ENCODE data around the gene TBC1D1.

Gene TBC1D1

GRCh38 chr4:38166082-38166481, 275.2 kb downstream of the TBC1D1 start:
- Mint-ChIP-seq H3K27me3 (ENCODE audit: low read depth) (no peaks in the 10 kb centered on the region), H3K4me1 (ENCODE audit: low read depth) (peaks cover 15% of the 10 kb centered on the region), H3K36me3 (ENCODE audit: low read depth) (peaks cover 3% of the 10 kb centered on the region), H3K27ac (no peak overlapping the region), H3K4me3 (no peak overlapping the region), H3K9me3 (peaks cover 18% of the 10 kb centered on the region)

GRCh38 chr4:38166768-38167167, 275.9 kb downstream of the TBC1D1 start:
- Mint-ChIP-seq H3K27ac (no peak overlapping the region), H3K4me1 (ENCODE audit: low read depth) (peaks cover 13% of the 10 kb centered on the region), H3K36me3 (ENCODE audit: low read depth) (peaks cover 3% of the 10 kb centered on the region), H3K27me3 (ENCODE audit: low read depth) (no peaks in the 10 kb centered on the region), H3K4me3 (no peak overlapping the region), H3K9me3 (peaks cover 18% of the 10 kb centered on the region)

DNA sequence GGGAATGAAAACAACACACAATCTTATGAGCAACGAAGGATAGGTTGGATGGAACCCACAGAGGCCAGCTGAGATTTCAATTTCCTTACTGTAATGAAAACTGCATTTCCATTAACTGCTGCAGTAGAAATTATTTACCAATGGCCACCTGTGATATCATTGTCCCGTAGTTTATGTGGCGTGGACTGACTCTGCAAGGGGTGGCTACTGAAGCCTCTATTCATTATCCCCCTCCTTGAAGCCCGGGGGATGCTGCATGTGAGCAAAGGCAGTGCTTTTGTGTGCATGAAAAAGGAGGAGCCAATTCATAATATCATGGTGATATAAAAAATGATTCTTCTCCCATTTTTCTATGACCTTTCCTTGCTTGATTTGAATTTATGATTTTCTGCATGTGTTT, 277.1 kb downstream of the TBC1D1 start:
- Mint-ChIP-seq H3K36me3 (ENCODE audit: low read depth) (peaks cover 3% of the 10 kb centered on the region), H3K4me1 (ENCODE audit: low read depth) (peaks cover 11% of the 10 kb centered on the region), H3K27me3 (ENCODE audit: low read depth) (peaks cover 4% of the 10 kb centered on the region), H3K4me3 (no peak overlapping the region), H3K27ac (no peak overlapping the region), H3K9me3 (peaks cover 18% of the 10 kb centered on the region)

DNA sequence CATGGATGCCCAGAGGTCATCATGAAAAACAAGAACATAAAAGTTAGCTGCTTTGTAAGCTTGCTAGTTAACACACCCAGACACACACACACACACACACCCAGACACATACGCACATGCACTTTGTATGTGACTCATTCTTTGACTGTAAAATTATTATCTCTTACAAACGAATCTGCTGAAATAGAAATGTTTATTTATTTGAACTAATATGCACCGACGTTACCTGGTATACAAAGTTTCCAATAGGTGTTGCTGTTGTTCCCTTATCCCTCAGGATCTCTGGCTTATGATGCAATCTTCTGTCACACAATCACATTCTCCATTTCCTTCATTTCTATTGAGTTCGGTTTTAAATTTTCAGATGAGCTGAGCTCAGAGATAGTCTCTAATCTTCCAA, 278.6 kb downstream of the TBC1D1 start:
- Mint-ChIP-seq H3K27ac (no peak overlapping the region), H3K36me3 (ENCODE audit: low read depth) (peaks cover under 1% of the 10 kb centered on the region), H3K9me3 (peaks cover 12% of the 10 kb centered on the region), H3K4me3 (no peak overlapping the region), H3K4me1 (ENCODE audit: low read depth) (peaks cover 15% of the 10 kb centered on the region), H3K27me3 (ENCODE audit: low read depth) (peaks cover 9% of the 10 kb centered on the region)

DNA sequence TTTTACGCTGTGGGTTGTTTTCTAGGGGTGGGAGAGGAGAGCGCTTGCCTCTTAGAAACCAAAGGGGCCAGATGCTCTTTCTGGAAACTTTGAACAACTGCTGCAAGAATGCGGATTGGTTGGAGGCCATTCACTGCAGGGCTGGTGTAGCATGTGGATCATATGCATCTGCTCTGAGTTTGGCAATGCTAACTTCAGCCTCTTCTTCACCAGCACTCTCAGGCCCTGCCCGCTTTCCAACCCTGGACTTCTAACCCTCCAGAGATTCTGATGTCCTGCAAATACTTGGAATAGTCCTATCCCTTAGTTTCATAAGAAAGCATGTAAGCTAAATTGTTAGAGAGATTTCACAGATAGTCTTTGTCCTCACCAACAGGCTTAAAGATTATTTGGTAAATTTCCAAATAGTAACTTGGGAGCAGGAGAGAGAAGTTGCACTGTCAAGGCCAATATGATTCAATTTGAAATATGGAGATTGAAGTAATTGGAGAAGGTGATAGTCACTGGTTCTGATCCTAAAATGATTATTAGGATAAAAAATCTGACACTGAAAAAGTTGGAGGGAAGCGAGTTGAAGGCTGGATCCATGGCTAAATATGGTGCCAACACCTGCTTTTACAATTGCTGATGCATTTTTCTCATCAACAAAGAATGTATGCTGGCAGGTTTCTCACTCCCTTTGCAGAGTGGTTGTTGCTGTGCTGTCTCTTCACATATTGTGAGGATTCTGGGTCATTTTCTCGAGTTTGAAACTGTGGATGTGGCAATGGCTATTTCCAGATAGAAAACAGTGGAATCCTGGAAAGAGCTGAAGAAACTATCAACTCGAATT, 279.7 kb downstream of the TBC1D1 start:
- no peak overlapping the region for H3K27ac Mint-ChIP-seq
- no peak overlapping the region for H3K4me3 Mint-ChIP-seq
- peaks cover 9% of the 10 kb centered on the region for H3K27me3 Mint-ChIP-seq (ENCODE audit: low read depth)
- H3K4me1 Mint-ChIP-seq (ENCODE audit: low read depth): peaks cover 20% of the 10 kb centered on the region
- H3K9me3 Mint-ChIP-seq: peaks cover 7% of the 10 kb centered on the region
- H3K36me3 Mint-ChIP-seq (ENCODE audit: low read depth): no peaks in the 10 kb centered on the region

- H3K27me3 Mint-ChIP-seq (ENCODE audit: low read depth): peaks cover 9% of the 10 kb centered on the region
- peaks cover 18% of the 10 kb centered on the region for H3K4me1 Mint-ChIP-seq (ENCODE audit: low read depth)
- no peaks in the 10 kb centered on the region for H3K36me3 Mint-ChIP-seq (ENCODE audit: low read depth)
- H3K4me3 Mint-ChIP-seq: no peak overlapping the region
- H3K27ac Mint-ChIP-seq: no peak overlapping the region
- no peaks in the 10 kb centered on the region for H3K9me3 Mint-ChIP-seq
Observed at GRCh38 chr4:38172078-38172477, 281.2 kb downstream of the TBC1D1 start.

GRCh38 chr4:38173935-38174518, 283.1 kb downstream of the TBC1D1 start:
- Mint-ChIP-seq H3K27ac (no peak overlapping the region), H3K27me3 (ENCODE audit: low read depth) (peaks cover 14% of the 10 kb centered on the region), H3K9me3 (no peaks in the 10 kb centered on the region), H3K4me1 (ENCODE audit: low read depth) (peaks cover 34% of the 10 kb centered on the region), H3K4me3 (no peak overlapping the region), H3K36me3 (ENCODE audit: low read depth) (no peaks in the 10 kb centered on the region)

DNA sequence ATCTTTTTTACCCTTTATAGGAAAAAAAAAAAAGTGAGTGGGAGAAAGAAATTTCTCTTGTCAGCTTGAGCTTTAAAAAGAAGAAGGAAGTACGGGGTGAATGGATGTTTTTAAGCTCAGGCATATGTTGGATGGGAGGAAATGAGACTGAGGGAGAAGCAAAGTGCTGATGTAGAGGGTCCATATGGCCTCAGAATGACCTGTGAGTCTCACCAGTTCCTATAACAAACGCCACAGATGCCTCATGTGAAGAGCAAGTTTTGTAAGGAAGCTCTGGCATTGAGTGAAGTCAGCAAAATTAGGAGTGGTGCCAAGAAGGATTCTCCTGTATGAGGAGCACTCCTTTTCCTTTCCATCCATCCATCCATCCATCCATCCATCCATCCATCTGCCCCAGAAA, 283.9 kb downstream of the TBC1D1 start:
- Mint-ChIP-seq H3K9me3 (no peaks in the 10 kb centered on the region), H3K36me3 (ENCODE audit: low read depth) (no peaks in the 10 kb centered on the region), H3K4me1 (ENCODE audit: low read depth) (peaks cover 38% of the 10 kb centered on the region), H3K27me3 (ENCODE audit: low read depth) (peaks cover 16% of the 10 kb centered on the region), H3K27ac (no peak overlapping the region), H3K4me3 (no peak overlapping the region)

DNA sequence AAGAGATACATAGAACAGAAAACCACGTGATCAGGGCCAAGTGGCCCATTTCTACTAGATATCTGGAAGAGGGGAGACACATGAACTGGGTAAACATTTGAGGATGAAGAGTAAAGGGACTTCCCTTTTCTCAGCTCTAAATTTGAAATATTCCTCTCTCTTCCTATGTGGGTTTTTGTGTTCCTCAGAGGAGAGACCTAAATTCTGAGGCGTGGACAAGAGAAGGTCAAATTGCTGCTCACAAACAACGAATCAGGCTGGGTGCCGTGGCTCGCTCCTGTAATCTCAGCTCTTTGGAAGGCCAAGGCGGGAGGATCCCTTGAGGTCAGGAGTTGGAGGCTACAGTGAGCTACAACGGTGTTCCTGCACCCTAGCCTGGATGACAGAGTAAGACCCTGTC, 285.3 kb downstream of the TBC1D1 start:
- H3K4me3 Mint-ChIP-seq: peak overlapping the region; percentile 1
- H3K27ac Mint-ChIP-seq: no peak overlapping the region
- no peaks in the 10 kb centered on the region for H3K36me3 Mint-ChIP-seq (ENCODE audit: low read depth)
- no peaks in the 10 kb centered on the region for H3K9me3 Mint-ChIP-seq
- H3K27me3 Mint-ChIP-seq (ENCODE audit: low read depth): peaks cover 22% of the 10 kb centered on the region
- peaks cover 41% of the 10 kb centered on the region for H3K4me1 Mint-ChIP-seq (ENCODE audit: low read depth)

DNA sequence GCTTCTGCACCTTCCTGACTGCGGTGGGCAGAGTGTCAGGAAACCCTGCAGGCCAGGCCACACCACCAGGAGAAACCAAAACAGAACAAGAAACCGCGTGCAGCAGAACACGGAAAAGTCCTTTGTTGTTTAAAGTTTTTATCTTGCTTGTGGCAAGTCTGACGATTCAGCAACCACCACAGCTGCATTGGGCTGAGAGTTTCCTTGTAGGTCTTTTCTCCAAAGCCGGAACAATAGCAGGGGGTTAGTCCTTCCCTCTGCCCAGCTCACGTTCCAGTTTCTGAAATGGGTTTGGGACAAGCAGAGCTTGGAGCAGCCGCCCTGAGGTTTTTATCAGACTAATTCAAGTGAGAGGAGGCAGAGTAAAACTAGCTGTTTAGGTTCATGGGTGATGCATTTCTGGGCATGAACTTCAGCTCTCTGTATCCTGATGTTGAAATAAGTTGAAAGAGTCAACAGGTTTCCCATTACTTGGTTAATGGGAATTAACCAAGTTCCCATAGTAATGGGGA, 286.2 kb downstream of the TBC1D1 start:
- Mint-ChIP-seq H3K4me1 (ENCODE audit: low read depth) (peaks cover 41% of the 10 kb centered on the region), H3K27me3 (ENCODE audit: low read depth) (peaks cover 22% of the 10 kb centered on the region), H3K4me3 (peak overlapping the region; percentile 65), H3K27ac (peak overlapping the region; percentile 83), H3K9me3 (no peaks in the 10 kb centered on the region), H3K36me3 (ENCODE audit: low read depth) (no peaks in the 10 kb centered on the region)

GRCh38 chr4:38177641-38178391, 286.9 kb downstream of the TBC1D1 start:
- Mint-ChIP-seq H3K27ac (peak overlapping the region; percentile 83), H3K9me3 (no peaks in the 10 kb centered on the region), H3K36me3 (ENCODE audit: low read depth) (no peaks in the 10 kb centered on the region), H3K27me3 (ENCODE audit: low read depth) (peaks cover 19% of the 10 kb centered on the region), H3K4me1 (ENCODE audit: low read depth) (peaks cover 41% of the 10 kb centered on the region), H3K4me3 (peak overlapping the region; percentile 65)

DNA sequence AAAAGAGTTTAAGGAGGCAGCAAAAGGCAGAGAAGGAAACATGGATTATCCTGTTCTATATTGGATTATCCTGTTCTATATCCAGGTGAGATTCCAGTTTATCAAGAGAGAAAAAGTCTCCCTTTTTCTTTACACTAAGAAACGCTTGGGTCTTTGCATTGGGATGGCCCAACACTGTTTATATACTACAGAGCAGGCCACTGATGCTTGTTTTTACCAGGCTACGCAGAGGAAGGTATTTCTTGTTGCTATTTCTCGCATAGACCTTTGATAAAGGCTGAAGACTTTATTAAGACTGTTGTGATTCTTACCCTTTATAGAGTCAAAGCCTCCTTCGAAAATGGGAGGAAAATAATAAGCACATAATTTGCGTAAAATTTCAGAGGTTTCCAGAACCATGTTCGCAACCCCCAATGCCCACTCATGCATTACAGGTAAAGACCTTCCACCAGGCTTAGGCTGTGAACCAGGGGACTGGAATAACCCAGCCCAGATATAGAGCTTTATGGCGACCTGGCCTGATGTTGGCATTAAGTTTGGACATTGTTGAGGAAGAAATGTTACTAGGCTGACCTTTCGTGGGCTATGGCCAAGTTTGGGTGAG, 287.6 kb downstream of the TBC1D1 start:
- peak overlapping the region; percentile 83 for H3K27ac Mint-ChIP-seq
- H3K27me3 Mint-ChIP-seq (ENCODE audit: low read depth): peaks cover 16% of the 10 kb centered on the region

GRCh38 chr4:38179690-38180377, 288.9 kb downstream of the TBC1D1 start:
- Mint-ChIP-seq H3K27ac (peak overlapping the region; percentile 34), H3K4me1 (ENCODE audit: low read depth) (peaks cover 36% of the 10 kb centered on the region), H3K4me3 (no peak overlapping the region)

More for the DNA sequence above, 287.6 kb downstream of the TBC1D1 start:
- peaks cover 41% of the 10 kb centered on the region for H3K4me1 Mint-ChIP-seq (ENCODE audit: low read depth)
- no peaks in the 10 kb centered on the region for H3K36me3 Mint-ChIP-seq (ENCODE audit: low read depth)
- H3K9me3 Mint-ChIP-seq: no peaks in the 10 kb centered on the region
- peak overlapping the region; percentile 3 for H3K4me3 Mint-ChIP-seq

GRCh38 chr4:38180456-38180855, 289.6 kb downstream of the TBC1D1 start:
- peaks cover 13% of the 10 kb centered on the region for H3K27me3 Mint-ChIP-seq (ENCODE audit: low read depth)
- H3K9me3 Mint-ChIP-seq: no peaks in the 10 kb centered on the region
- no peaks in the 10 kb centered on the region for H3K36me3 Mint-ChIP-seq (ENCODE audit: low read depth)
- H3K27ac Mint-ChIP-seq: no peak overlapping the region
- peaks cover 32% of the 10 kb centered on the region for H3K4me1 Mint-ChIP-seq (ENCODE audit: low read depth)
- no peak overlapping the region for H3K4me3 Mint-ChIP-seq

More at GRCh38 chr4:38179690-38180377, 288.9 kb downstream of the TBC1D1 start:
- H3K27me3 Mint-ChIP-seq (ENCODE audit: low read depth): peaks cover 13% of the 10 kb centered on the region
- H3K9me3 Mint-ChIP-seq: no peaks in the 10 kb centered on the region
- H3K36me3 Mint-ChIP-seq (ENCODE audit: low read depth): no peaks in the 10 kb centered on the region

Data from T-helper 1 cell treated with Interleukin-12 subunit alpha and Interleukin-12 subunit beta and Interleukin-4 antibody, amounts not matched to agents 30 μg/mL and 1 μg/mL, for 36 hours (primary cell).